ENCODE measurements around the gene PNMA8A. TPM values are rescaled to one million over a fixed set of nuclear protein-coding genes. Genes with fewer than 3 reads are reported as not detected.

The PNMA8A gene
- total and polyA plus RNA-seq, 4 donors: 85.6 to 105 (median 91.4) TPM

DNA sequence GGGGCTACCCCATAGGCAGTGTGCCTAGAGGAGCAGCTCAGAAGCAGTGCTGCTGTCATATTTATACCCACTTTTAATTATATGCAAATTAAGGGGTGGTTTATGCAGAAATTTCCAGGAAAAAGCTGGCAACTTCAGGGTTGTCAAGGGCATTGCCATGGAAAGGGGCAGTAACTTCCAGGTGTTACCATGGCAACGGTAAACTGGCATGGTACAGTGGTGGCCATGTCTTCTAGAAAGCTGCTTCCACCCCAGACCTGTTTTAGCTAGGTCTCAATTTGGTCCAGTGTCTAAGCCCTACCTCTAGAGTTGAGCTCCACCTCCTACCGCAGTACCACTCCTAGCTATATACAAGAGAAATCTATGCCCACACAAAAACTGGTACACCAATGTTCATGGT is 11.3 kb downstream of the PNMA8A start:
- WGBS (ENCODE audit: insufficient coverage): 100% methylated on average over 1 of the region's 2 CpGs

DNA sequence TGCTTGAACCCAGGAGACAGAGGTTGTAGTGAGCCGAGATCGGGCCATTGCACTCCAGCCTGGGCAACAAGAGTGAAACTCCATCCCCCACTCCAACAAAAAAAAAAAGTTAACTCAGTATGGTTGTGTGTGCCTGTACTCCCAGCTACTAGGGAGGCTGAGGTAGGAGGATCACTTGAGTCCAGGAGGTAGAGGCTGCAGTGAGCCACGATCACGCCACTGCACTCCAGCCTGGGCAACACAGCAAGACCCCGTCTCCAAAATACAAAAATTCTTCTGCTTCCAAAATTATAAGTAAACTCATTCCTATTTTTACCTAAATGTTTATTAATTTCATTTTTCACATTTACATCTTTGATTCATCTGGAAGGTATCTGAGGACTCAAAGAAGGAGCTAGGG is 14.4 kb downstream of the PNMA8A start:
- no peak for DNase-seq (ENCODE audit: low read depth in 4 of 6, low spot score in 6 of 6)
- no CpG with 5 or more reads among the region's 5 CpGs for WGBS (ENCODE audit: insufficient coverage)
- no peaks in the 10 kb centered on the region for H3K9me3 ChIP-seq (ENCODE audit: control insufficient read depth, insufficient read depth, low read length)

More for the DNA sequence above, 11.3 kb downstream of the PNMA8A start:
- H3K4me1 ChIP-seq (ENCODE audit: control insufficient read depth, insufficient read depth, low read length): no peaks in the 10 kb centered on the region
- H3K27ac ChIP-seq (ENCODE audit: low read depth, low read length): no peak overlapping the region
- no peaks in the 10 kb centered on the region for H3K27me3 ChIP-seq (ENCODE audit: control insufficient read depth, insufficient read depth, low read length)
- H3K4me3 ChIP-seq (ENCODE audit: low read depth, low read length): no peak overlapping the region
- no peaks in the 10 kb centered on the region for H3K9me3 ChIP-seq (ENCODE audit: control insufficient read depth, insufficient read depth, low read length)
- DNase-seq (ENCODE audit: low read depth in 4 of 6, low spot score in 6 of 6): peak in 1 of 6 donors; percentile 42
- H3K36me3 ChIP-seq (ENCODE audit: control insufficient read depth, insufficient read depth, low read length): peaks cover 23% of the 10 kb centered on the region

DNA sequence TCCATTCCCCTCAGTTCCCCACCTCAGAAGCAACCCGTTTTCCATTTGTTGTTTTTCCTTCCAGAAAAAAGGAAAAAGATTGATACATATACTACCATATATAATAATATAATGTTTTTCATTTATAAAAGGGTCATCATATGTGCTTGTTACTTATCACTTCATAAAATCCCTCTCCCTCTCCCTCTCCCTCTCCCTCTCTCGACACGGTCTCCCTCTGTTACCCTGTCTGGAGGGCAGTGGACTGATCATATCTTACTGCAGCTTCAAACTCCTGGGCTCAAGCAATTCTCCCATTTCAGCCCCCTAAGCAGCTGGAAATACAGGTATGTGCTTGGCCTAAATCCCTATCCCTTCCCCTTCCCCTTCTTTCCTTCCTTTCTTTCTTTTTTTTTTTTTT is 17.1 kb downstream of the PNMA8A start:
- no peaks in the 10 kb centered on the region for H3K36me3 ChIP-seq (ENCODE audit: control insufficient read depth, insufficient read depth, low read length)
- H3K27me3 ChIP-seq (ENCODE audit: control insufficient read depth, insufficient read depth, low read length): no peaks in the 10 kb centered on the region
- no peak overlapping the region for H3K4me3 ChIP-seq (ENCODE audit: low read depth, low read length)
- peaks cover 3% of the 10 kb centered on the region for H3K4me1 ChIP-seq (ENCODE audit: control insufficient read depth, insufficient read depth, low read length)
- no peak overlapping the region for H3K27ac ChIP-seq (ENCODE audit: low read depth, low read length)
- WGBS (ENCODE audit: insufficient coverage): no CpG with 5 or more reads among the region's 3 CpGs
- H3K9me3 ChIP-seq (ENCODE audit: control insufficient read depth, insufficient read depth, low read length): no peaks in the 10 kb centered on the region
- no peak for DNase-seq (ENCODE audit: low read depth in 4 of 6, low spot score in 6 of 6)

More for the DNA sequence above, 14.4 kb downstream of the PNMA8A start:
- Histone ChIP-seq H3K36me3 (ENCODE audit: control insufficient read depth, insufficient read depth, low read length) (peaks cover 10% of the 10 kb centered on the region), H3K4me1 (ENCODE audit: control insufficient read depth, insufficient read depth, low read length) (no peaks in the 10 kb centered on the region), H3K27ac (ENCODE audit: low read depth, low read length) (no peak overlapping the region), H3K4me3 (ENCODE audit: low read depth, low read length) (no peak overlapping the region), H3K27me3 (ENCODE audit: control insufficient read depth, insufficient read depth, low read length) (no peaks in the 10 kb centered on the region)

DNA sequence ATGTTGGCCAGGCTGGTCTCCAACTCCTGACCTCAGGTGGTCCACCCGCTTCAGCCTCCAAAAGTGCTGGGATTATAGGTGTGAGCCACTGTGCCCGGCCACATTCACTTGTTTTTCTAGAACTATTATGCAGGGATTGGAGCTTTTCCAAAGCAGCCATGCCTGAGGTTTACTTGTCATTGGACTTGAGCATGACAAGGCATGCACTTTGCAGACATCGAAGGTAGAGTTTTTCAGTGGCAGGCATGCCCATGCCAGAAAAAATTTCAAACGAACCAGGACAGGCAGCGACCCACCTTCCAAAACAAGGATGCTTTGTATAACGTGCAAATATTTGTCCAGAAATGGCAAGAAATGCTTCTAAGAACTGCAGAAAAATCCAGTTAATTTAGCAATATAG is 17.7 kb downstream of the PNMA8A start:
- H3K27ac ChIP-seq (ENCODE audit: low read depth, low read length): no peak overlapping the region

DNA sequence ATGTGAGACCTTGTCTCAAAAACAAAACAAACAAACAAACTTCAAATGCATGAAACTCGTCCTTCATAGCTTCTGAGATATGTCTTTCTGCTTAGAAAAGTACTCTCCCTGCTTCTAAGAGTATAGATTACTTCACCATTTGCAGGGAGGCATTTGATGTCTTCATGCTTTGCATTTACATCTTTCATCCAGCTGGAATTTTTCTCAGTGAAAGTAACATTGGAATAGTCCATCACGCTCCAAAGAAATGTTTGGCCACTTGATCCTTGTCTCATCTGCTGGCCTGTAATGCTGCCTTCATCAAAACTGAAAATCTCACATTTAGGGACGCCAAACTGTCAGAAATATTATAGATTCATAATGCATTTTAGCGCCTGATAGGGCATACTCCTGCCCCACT is 19.2 kb downstream of the PNMA8A start:
- no peaks in the 10 kb centered on the region for H3K27me3 ChIP-seq (ENCODE audit: control insufficient read depth, insufficient read depth, low read length)
- no peaks in the 10 kb centered on the region for H3K9me3 ChIP-seq (ENCODE audit: control insufficient read depth, insufficient read depth, low read length)
- no peak overlapping the region for H3K4me3 ChIP-seq (ENCODE audit: low read depth, low read length)
- WGBS (ENCODE audit: insufficient coverage): 36% methylated on average over 2 of the region's 4 CpGs
- H3K4me1 ChIP-seq (ENCODE audit: control insufficient read depth, insufficient read depth, low read length): peaks cover 3% of the 10 kb centered on the region
- no peak overlapping the region for H3K27ac ChIP-seq (ENCODE audit: low read depth, low read length)
- no peaks in the 10 kb centered on the region for H3K36me3 ChIP-seq (ENCODE audit: control insufficient read depth, insufficient read depth, low read length)
- no peak for DNase-seq (ENCODE audit: low read depth in 4 of 6, low spot score in 6 of 6)

More for the DNA sequence above, 17.7 kb downstream of the PNMA8A start:
- Histone ChIP-seq H3K9me3 (ENCODE audit: control insufficient read depth, insufficient read depth, low read length) (no peaks in the 10 kb centered on the region), H3K4me1 (ENCODE audit: control insufficient read depth, insufficient read depth, low read length) (peaks cover 3% of the 10 kb centered on the region), H3K36me3 (ENCODE audit: control insufficient read depth, insufficient read depth, low read length) (no peaks in the 10 kb centered on the region), H3K4me3 (ENCODE audit: low read depth, low read length) (no peak overlapping the region), H3K27me3 (ENCODE audit: control insufficient read depth, insufficient read depth, low read length) (no peaks in the 10 kb centered on the region)
- DNase-seq (ENCODE audit: low read depth in 4 of 6, low spot score in 6 of 6): no peak
- 88% methylated on average over 4 of the region's 6 CpGs for WGBS (ENCODE audit: insufficient coverage)

DNA sequence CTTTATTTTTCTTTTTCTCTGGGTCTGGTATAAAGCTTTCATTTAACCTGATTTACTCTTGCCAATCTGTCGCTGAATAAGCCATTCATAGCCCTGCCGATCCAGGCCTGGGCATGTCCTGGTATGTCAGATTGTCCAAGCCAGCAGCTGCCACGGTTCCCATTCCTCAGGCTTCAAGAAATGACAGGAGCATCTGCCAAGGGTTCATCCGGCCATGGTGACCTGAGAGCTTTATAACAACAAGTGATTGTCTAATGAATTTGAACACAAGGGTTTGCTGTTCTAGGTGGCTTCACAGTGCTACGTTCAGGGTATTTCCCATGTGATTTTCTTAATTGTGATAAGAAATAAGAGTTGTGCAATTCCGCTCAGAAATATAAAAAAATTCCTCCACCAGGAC is 20.0 kb downstream of the PNMA8A start:
- no peaks in the 10 kb centered on the region for H3K27me3 ChIP-seq (ENCODE audit: control insufficient read depth, insufficient read depth, low read length)
- peak in 2 of 6 donors; percentile 43 to 57 for DNase-seq (ENCODE audit: low read depth in 4 of 6, low spot score in 6 of 6)
- WGBS (ENCODE audit: insufficient coverage): 34% methylated on average over 4 of the region's 6 CpGs
- no peak overlapping the region for H3K27ac ChIP-seq (ENCODE audit: low read depth, low read length)
- H3K4me1 ChIP-seq (ENCODE audit: control insufficient read depth, insufficient read depth, low read length): peaks cover 3% of the 10 kb centered on the region
- H3K36me3 ChIP-seq (ENCODE audit: control insufficient read depth, insufficient read depth, low read length): no peaks in the 10 kb centered on the region
- H3K9me3 ChIP-seq (ENCODE audit: control insufficient read depth, insufficient read depth, low read length): no peaks in the 10 kb centered on the region
- H3K4me3 ChIP-seq (ENCODE audit: low read depth, low read length): no peak overlapping the region

DNA sequence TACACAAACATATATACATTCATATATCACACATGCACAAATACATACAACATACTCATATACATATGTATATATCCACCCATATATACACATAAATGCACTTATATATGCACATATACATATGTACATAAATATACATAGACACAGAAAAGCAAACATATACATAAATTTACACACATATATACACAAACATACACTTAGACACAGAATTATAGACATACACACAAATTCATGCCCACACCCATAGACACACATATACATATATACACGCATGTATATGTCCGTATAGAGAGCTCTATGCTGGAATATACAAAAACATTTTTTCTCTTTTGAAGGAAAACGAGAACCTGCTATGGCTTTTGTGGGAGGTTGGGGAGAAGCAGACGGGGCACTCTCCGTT is 20.6 kb downstream of the PNMA8A start:
- no peak overlapping the region for H3K4me3 ChIP-seq (ENCODE audit: low read depth, low read length)
- H3K27ac ChIP-seq (ENCODE audit: low read depth, low read length): no peak overlapping the region
- no peaks in the 10 kb centered on the region for H3K36me3 ChIP-seq (ENCODE audit: control insufficient read depth, insufficient read depth, low read length)
- H3K9me3 ChIP-seq (ENCODE audit: control insufficient read depth, insufficient read depth, low read length): no peaks in the 10 kb centered on the region
- no peak for DNase-seq (ENCODE audit: low read depth in 4 of 6, low spot score in 6 of 6)
- H3K27me3 ChIP-seq (ENCODE audit: control insufficient read depth, insufficient read depth, low read length): no peaks in the 10 kb centered on the region
- peaks cover 3% of the 10 kb centered on the region for H3K4me1 ChIP-seq (ENCODE audit: control insufficient read depth, insufficient read depth, low read length)
- no CpG with 5 or more reads among the region's 5 CpGs for WGBS (ENCODE audit: insufficient coverage)

DNA sequence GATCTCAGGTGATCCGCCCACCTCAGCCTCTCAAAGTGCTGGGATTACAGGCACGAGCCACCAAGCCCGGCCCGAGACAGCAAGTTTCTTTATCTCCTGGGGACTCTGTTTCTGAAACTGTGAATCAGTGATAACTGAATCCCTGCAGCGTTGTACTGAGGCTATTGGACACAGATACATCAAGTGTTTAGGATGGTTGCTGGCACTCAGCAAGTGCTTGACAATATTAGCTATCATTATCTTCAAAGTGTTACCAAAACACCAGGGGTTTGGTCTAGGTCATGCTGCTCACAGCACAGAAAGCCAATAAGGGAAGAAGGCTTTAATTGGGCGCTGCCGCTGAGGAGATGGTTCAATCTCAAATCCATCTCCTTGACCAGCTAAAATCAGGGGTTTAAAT is 22.1 kb downstream of the PNMA8A start:
- 72% methylated on average over 4 of the region's 7 CpGs for WGBS (ENCODE audit: insufficient coverage)
- DNase-seq (ENCODE audit: low read depth in 4 of 6, low spot score in 6 of 6): no peak
- H3K27me3 ChIP-seq (ENCODE audit: control insufficient read depth, insufficient read depth, low read length): no peaks in the 10 kb centered on the region
- H3K4me3 ChIP-seq (ENCODE audit: low read depth, low read length): no peak overlapping the region
- H3K4me1 ChIP-seq (ENCODE audit: control insufficient read depth, insufficient read depth, low read length): peaks cover 3% of the 10 kb centered on the region
- no peaks in the 10 kb centered on the region for H3K36me3 ChIP-seq (ENCODE audit: control insufficient read depth, insufficient read depth, low read length)
- H3K27ac ChIP-seq (ENCODE audit: low read depth, low read length): no peak overlapping the region
- no peaks in the 10 kb centered on the region for H3K9me3 ChIP-seq (ENCODE audit: control insufficient read depth, insufficient read depth, low read length)

DNA sequence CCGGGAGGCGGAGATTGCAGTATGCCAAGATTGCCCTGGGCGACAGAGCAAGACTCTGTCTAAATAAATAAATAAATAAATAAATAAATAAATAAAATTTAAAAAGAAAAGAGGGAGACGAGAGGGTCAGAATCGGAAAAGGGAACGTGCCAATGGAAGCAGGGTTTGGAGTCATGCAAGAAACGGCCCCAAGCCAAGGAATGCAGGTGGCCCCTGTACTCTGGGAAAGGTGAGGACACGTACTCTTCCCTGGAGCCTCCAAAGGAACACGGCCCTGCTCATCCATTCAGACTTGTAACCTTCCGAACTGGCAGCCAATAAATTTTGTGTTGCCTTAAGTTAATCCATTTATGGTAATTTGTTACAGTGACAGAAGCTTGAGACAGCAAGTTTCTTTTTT is 22.8 kb downstream of the PNMA8A start:
- whole genome bisulfite sequencing (ENCODE audit: insufficient coverage): 88% methylated on average over 4 of the region's 10 CpGs
- no peak overlapping the region for H3K27ac ChIP-seq (ENCODE audit: low read depth, low read length)
- no peak for DNase-seq (ENCODE audit: low read depth in 4 of 6, low spot score in 6 of 6)
- H3K9me3 ChIP-seq (ENCODE audit: control insufficient read depth, insufficient read depth, low read length): no peaks in the 10 kb centered on the region
- no peaks in the 10 kb centered on the region for H3K27me3 ChIP-seq (ENCODE audit: control insufficient read depth, insufficient read depth, low read length)
- peaks cover 3% of the 10 kb centered on the region for H3K4me1 ChIP-seq (ENCODE audit: control insufficient read depth, insufficient read depth, low read length)
- H3K4me3 ChIP-seq (ENCODE audit: low read depth, low read length): no peak overlapping the region
- no peaks in the 10 kb centered on the region for H3K36me3 ChIP-seq (ENCODE audit: control insufficient read depth, insufficient read depth, low read length)

DNA sequence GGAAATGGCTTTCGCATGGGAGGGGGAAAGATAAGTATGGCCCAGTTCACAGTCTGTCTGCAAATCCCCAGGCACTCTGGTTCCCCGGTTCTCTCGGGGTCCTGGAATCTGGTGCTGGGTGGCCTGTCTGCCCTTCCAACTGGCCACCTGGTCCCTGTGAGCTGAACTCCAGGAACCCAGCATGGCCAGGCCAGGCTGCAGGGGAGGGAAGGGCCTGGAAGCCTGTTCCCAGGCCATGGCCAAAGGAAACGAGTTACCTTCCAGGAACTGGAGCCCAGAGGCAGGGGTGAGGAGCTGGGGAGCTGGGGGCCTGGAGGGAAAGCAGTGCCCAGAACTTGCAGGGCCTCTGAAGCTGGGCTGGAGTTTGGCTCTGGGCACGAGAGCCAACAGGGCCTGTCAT is 23.5 kb downstream of the PNMA8A start:
- no peak overlapping the region for H3K4me3 ChIP-seq (ENCODE audit: low read depth, low read length)
- 74% methylated on average over 4 of the region's 5 CpGs for WGBS (ENCODE audit: insufficient coverage)
- H3K27ac ChIP-seq (ENCODE audit: low read depth, low read length): peak overlapping the region; percentile 7
- no peaks in the 10 kb centered on the region for H3K27me3 ChIP-seq (ENCODE audit: control insufficient read depth, insufficient read depth, low read length)
- H3K9me3 ChIP-seq (ENCODE audit: control insufficient read depth, insufficient read depth, low read length): no peaks in the 10 kb centered on the region
- H3K36me3 ChIP-seq (ENCODE audit: control insufficient read depth, insufficient read depth, low read length): no peaks in the 10 kb centered on the region
- DNase-seq (ENCODE audit: low read depth in 4 of 6, low spot score in 6 of 6): no peak
- H3K4me1 ChIP-seq (ENCODE audit: control insufficient read depth, insufficient read depth, low read length): peaks cover 3% of the 10 kb centered on the region
